Panc1 (cell line): ENCODE measurements around the gene BLOC1S3. TPM values are rescaled to one million over a fixed set of nuclear protein-coding genes. Genes with fewer than 3 reads are reported as not detected.

Experiments
- ATAC-seq: fragments of 200-7000 bp; cut with Tn5 transposase; 2 replicates; pipeline ENCODE4 v1.9.1; 2020; ENCODE audit warnings: mild to moderate bottlenecking, moderate library complexity
- BruUV-seq: library from RNA; stranded (reverse); fragments of 400-500 nt; replicated peaks from 2 replicates; lab custom pipeline; 2021; lab: Mats Ljungman, UMichigan
- CTCF ChIA-PET: fragments of 300-600 bp; sonication (Branson Sonifier 250); formaldehyde crosslinking; loops from one replicate; lab custom pipeline; 2022; ENCODE audit warnings: antibody characterized with exemption; lab: Charles Lee
- POLR2A ChIA-PET: fragments of 300-600 bp; sonication (Branson Sonifier 250); formaldehyde crosslinking; loops from one replicate; lab custom pipeline; 2022; ENCODE audit warnings: antibody characterized with exemption; lab: Charles Lee
- DNase-seq: peaks from one replicate; pipeline ENCODE4 v3.0.0-alpha.2; 2010; ENCODE audit warnings: low read depth, low spot score
- H3K27ac ChIP-seq: 2 replicates; pipeline ENCODE4 v1.5.1; 2011; ENCODE audit warnings: mild to moderate bottlenecking, low read length, inconsistent platforms
- H3K27me3 ChIP-seq: fragments of 200-500 bp; sonication (Bioruptor generic); 2 replicates; pipeline ENCODE4 v1.6.0; 2014; ENCODE audit warnings: low read length, inconsistent platforms; ENCODE audit not compliant: control insufficient read depth, insufficient read depth
- H3K36me3 ChIP-seq: fragments of 200-500 bp; sonication (Bioruptor generic); 2 replicates; pipeline ENCODE4 v1.5.1; 2014; ENCODE audit warnings: inconsistent platforms, mild to moderate bottlenecking, low read length, moderate library complexity; ENCODE audit not compliant: control insufficient read depth, insufficient read depth
- H3K4me1 ChIP-seq: 2 replicates; pipeline ENCODE4 v1.5.1; 2011; ENCODE audit warnings: inconsistent platforms, mild to moderate bottlenecking, low read length, moderate library complexity; ENCODE audit not compliant: control insufficient read depth, insufficient read depth
- H3K4me3 ChIP-seq, 2 experiments: 2 replicates each; pipeline ENCODE4 v1.5.1; 2011 to 2012; ENCODE audit warnings: low read depth in 2 of 2, low read length in 2 of 2, mild to moderate bottlenecking in 2 of 2, inconsistent platforms in 1 of 2, moderate library complexity in 1 of 2
- H3K9me3 ChIP-seq: fragments of 200-500 bp; sonication (Bioruptor generic); 2 replicates; pipeline ENCODE4 v1.5.1; 2014; ENCODE audit warnings: low read depth, mild to moderate bottlenecking, inconsistent platforms, low read length, moderate library complexity; ENCODE audit not compliant: control insufficient read depth, insufficient read depth
- POLR2AphosphoS5 ChIP-seq: IDR thresholded peaks from 2 replicates; pipeline ENCODE4 v1.6.1; 2012; ENCODE audit warnings: mild to moderate bottlenecking, low read depth, low read length, moderate library complexity
- SIN3A ChIP-seq: IDR thresholded peaks from 2 replicates; pipeline ENCODE4 v1.6.1; 2012; ENCODE audit warnings: low read depth, mild to moderate bottlenecking, low read length, moderate library complexity, borderline replicate concordance; ENCODE audit not compliant: insufficient read depth
- TCF7L2 ChIP-seq: IDR thresholded peaks from 2 replicates; pipeline ENCODE4 v1.6.1; 2011; ENCODE audit warnings: mild to moderate bottlenecking, low read depth, low read length, inconsistent platforms
- in situ Hi-C: cut with HindIII; loops from 2 replicates; pipeline ENCODE4 v1.10.0; 2016; ENCODE audit warnings: low sequenced_read_pairs, low pct_unique_long_range_greater_than_20kb
- intact Hi-C: fragments of 100-400 bp; cut with micrococcal nuclease; formaldehyde crosslinking; loops from one replicate; pipeline ENCODE4 v1.10.0; 2022; ENCODE audit not compliant: unreplicated experiment
- total RNA-seq: library from RNA; stranded (reverse); gene quantifications from one replicate; pipeline ENCODE4 v1.2.1, GENCODE V29; 2021; ENCODE audit not compliant: unreplicated experiment
- TF ChIP-seq, protein P1 (sequence below): fragments of 450-650 bp; IDR thresholded peaks from 2 replicates; pipeline ENCODE4 v1.5.1; 2017; ENCODE audit warnings: mild to moderate bottlenecking
- TF ChIP-seq, protein P2 (sequence below), 2 experiments: IDR thresholded peaks; 2 replicates each; pipeline ENCODE4 v1.6.1; 2011 to 2012; ENCODE audit warnings: low read depth in 2 of 2, control low read depth in 1 of 2, low read length in 1 of 2, mild to moderate bottlenecking in 1 of 2, moderate library complexity in 1 of 2; ENCODE audit not compliant: insufficient read depth in 1 of 2

BLOC1S3 gene
- total RNA-seq, 1 experiment from 2014 or later, result 21.8 TPM

- in situ Hi-C loops, result no loop called here
- no peaks in the 10 kb centered on the region for H3K4me1 ChIP-seq
- DNase-seq (no peak), ATAC-seq (no peak)
- ChIA-PET POLR2A (no interaction called here), CTCF (interaction anchor here (0.7 kb wide), 1 partner anchor 18 kb away, joined by 5 read pairs; no protein-coding TSS in a partner anchor)
- intact Hi-C loops, result no loop called here
- H3K9me3 ChIP-seq, result no peaks in the 10 kb centered on the region
- TF ChIP-seq POLR2AphosphoS5 (no peak), TCF7L2 (no peak), SIN3A (no peak)
- TF ChIP-seq, protein P1, sequence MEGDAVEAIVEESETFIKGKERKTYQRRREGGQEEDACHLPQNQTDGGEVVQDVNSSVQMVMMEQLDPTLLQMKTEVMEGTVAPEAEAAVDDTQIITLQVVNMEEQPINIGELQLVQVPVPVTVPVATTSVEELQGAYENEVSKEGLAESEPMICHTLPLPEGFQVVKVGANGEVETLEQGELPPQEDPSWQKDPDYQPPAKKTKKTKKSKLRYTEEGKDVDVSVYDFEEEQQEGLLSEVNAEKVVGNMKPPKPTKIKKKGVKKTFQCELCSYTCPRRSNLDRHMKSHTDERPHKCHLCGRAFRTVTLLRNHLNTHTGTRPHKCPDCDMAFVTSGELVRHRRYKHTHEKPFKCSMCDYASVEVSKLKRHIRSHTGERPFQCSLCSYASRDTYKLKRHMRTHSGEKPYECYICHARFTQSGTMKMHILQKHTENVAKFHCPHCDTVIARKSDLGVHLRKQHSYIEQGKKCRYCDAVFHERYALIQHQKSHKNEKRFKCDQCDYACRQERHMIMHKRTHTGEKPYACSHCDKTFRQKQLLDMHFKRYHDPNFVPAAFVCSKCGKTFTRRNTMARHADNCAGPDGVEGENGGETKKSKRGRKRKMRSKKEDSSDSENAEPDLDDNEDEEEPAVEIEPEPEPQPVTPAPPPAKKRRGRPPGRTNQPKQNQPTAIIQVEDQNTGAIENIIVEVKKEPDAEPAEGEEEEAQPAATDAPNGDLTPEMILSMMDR, result no peak
- TF ChIP-seq, protein P2, sequence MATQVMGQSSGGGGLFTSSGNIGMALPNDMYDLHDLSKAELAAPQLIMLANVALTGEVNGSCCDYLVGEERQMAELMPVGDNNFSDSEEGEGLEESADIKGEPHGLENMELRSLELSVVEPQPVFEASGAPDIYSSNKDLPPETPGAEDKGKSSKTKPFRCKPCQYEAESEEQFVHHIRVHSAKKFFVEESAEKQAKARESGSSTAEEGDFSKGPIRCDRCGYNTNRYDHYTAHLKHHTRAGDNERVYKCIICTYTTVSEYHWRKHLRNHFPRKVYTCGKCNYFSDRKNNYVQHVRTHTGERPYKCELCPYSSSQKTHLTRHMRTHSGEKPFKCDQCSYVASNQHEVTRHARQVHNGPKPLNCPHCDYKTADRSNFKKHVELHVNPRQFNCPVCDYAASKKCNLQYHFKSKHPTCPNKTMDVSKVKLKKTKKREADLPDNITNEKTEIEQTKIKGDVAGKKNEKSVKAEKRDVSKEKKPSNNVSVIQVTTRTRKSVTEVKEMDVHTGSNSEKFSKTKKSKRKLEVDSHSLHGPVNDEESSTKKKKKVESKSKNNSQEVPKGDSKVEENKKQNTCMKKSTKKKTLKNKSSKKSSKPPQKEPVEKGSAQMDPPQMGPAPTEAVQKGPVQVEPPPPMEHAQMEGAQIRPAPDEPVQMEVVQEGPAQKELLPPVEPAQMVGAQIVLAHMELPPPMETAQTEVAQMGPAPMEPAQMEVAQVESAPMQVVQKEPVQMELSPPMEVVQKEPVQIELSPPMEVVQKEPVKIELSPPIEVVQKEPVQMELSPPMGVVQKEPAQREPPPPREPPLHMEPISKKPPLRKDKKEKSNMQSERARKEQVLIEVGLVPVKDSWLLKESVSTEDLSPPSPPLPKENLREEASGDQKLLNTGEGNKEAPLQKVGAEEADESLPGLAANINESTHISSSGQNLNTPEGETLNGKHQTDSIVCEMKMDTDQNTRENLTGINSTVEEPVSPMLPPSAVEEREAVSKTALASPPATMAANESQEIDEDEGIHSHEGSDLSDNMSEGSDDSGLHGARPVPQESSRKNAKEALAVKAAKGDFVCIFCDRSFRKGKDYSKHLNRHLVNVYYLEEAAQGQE (IDR thresholded peaks at IDR 0.05; ENCODE audit: insufficient read depth in 1 of 2, low read depth in 2 of 2, low read length in 1 of 2), result no peak
- no peak overlapping the region for H3K27ac ChIP-seq
- no peak overlapping the region for H3K4me3 ChIP-seq
- no peaks in the 10 kb centered on the region for H3K27me3 ChIP-seq
- no TSS peak for BruUV-seq
- H3K36me3 ChIP-seq, result no peaks in the 10 kb centered on the region
Observed at GRCh38 chr19:45162608-45163143, 15.9 kb upstream of the BLOC1S3 start.

DNA sequence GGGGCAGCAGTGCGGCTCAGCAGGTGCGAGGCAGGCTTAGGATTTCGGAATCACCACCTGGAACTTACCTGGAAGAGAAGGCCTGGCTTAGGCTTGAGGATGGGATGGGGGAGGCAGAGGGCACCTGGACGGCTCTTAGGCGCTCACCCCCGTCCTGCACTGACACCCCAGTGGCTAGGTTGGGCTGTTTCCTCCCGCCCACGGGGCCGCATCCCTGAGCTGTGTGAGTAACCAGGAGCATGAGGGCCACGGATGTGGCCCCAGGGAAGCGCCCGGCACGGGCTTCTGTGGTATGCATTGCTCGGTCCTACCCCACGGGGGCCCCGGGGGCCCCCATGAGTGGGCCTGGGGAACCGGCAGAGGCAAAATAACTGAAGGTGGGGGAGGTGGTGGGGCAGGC, 15.4 kb upstream of the BLOC1S3 start:
- in situ Hi-C loops (no loop called here), intact Hi-C loops (no loop called here)
- POLR2A ChIA-PET, result no interaction called here
- DNase-seq (no peak), ATAC-seq (no peak)
- TF ChIP-seq POLR2AphosphoS5, result no peak
- TF ChIP-seq, protein P1, result no peak
- TF ChIP-seq, protein P2 (IDR thresholded peaks at IDR 0.05; ENCODE audit: insufficient read depth in 1 of 2, low read depth in 2 of 2, low read length in 1 of 2), result no peak
- no peak for TF ChIP-seq TCF7L2
- TF ChIP-seq SIN3A, result no peak
- Histone ChIP-seq H3K4me1 (no peaks in the 10 kb centered on the region), H3K9me3 (no peaks in the 10 kb centered on the region), H3K4me3 (no peak overlapping the region), H3K36me3 (no peaks in the 10 kb centered on the region), H3K27me3 (no peaks in the 10 kb centered on the region), H3K27ac (no peak overlapping the region)
- no TSS peak for BruUV-seq
- CTCF ChIA-PET, result no interaction called here
